SK-N-MC (cell line): ENCODE data around the gene SHROOM3.

Source experiments
- EZH2 ChIP-seq: fragments of 200-600 bp; sonication (generic); IDR thresholded peaks from one replicate; pipeline ENCODE4 v1.6.1; 2017; ENCODE audit warnings: antibody characterized with exemption
- FOXP2 ChIP-seq: optimal IDR thresholded peaks from 2 replicates; pipeline ENCODE3; 2011; ENCODE audit warnings: mild to moderate bottlenecking, moderate library complexity; ENCODE audit not compliant: insufficient read depth; ENCODE audit errors: extremely low read length, control extremely low read depth
- POLR2AphosphoS5 ChIP-seq: IDR thresholded peaks from 2 replicates; pipeline ENCODE4 v1.6.1; 2012; ENCODE audit warnings: mild to moderate bottlenecking, low read depth, low read length, borderline replicate concordance

DNA sequence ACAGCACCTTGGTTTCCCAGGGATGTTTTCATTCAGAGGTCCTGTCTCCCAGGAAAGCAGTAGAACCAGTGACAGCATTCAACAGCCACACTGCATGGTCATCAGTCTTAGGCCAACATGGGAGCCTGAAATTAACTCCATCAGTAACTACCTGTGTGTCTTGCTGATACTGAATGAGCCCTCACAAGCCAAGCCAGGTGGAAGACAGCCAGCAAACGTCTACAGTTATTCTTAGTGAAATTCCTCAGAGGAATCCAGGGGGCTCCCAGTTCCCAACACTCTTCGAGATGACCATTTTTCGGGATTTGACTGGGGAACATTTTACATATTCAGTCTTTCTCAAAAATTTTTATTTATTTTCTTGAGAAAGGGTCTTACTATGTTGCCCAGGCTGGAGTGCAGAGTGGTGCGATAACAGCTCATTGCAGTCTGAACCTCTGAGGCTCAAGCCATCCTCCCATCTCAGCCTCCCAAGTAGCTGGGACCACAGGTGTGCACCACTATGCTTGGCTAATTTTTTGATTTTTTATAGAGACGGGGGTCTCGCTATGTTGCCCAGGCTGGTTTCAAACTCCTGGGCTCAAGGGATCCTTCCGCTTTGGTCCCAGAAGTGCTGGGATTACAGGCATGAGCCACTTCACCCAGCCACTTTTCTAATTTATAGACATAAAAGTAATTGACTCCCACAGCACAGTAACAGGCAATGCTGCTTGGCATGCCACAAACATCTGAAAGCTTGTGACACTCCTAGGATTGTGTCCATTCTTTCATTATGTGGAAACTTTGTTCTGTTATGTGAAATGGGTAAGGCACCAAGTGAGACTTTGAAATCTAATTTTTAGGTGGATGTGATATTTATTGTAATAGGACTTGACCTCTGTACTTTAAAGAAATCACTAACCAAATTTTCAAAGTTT, 346.0 kb downstream of the SHROOM3 start:
- TF ChIP-seq POLR2AphosphoS5 = no peak
- TF ChIP-seq EZH2 = no peak
- TF ChIP-seq FOXP2 = no peak
